GM04504 (cell line): ENCODE data around the gene TMPRSS5.
"Not testable (repeated sequence)": the region's sequence is repeated elsewhere in the genome, so short reads cannot be mapped to it uniquely, and the experiment has no call there.

Experiments
- DNase-seq: peaks from one replicate; pipeline ENCODE4 v3.0.0-alpha.2; 2012; ENCODE audit warnings: low read depth

The TMPRSS5 gene

GRCh38 chr11:113705871-113706655, at the start of gene TMPRSS5:
TMPRSS5 (minus strand) TSS chr11:113706308; CDS start chr11:113706224, 84 bp downstream.
- no peak for DNase-seq

- DNase-seq: no peak
Observed at GRCh38 chr11:113752932-113753331, 46.8 kb upstream of the TMPRSS5 start.

GRCh38 chr11:113736323-113736722, 30.2 kb upstream of the TMPRSS5 start:
- DNase-seq: no peak

- DNase-seq: no peak
Observed at GRCh38 chr11:113732092-113732491, 26.0 kb upstream of the TMPRSS5 start.

- peak; percentile 29 for DNase-seq
Observed at GRCh38 chr11:113730887-113731726, 25.0 kb upstream of the TMPRSS5 start.

GRCh38 chr11:113729456-113729855, 23.3 kb upstream of the TMPRSS5 start:
- no peak for DNase-seq

GRCh38 chr11:113728814-113729213, 22.7 kb upstream of the TMPRSS5 start:
- no peak for DNase-seq

GRCh38 chr11:113725913-113726312, 19.8 kb upstream of the TMPRSS5 start:
- no peak for DNase-seq

GRCh38 chr11:113725407-113725806, 19.3 kb upstream of the TMPRSS5 start:
- no peak for DNase-seq

- DNase-seq: no peak
Observed at GRCh38 chr11:113724778-113725177, 18.7 kb upstream of the TMPRSS5 start.

- no peak for DNase-seq
Observed at GRCh38 chr11:113723787-113724186, 17.7 kb upstream of the TMPRSS5 start.

GRCh38 chr11:113722934-113723333, 16.8 kb upstream of the TMPRSS5 start:
- no peak for DNase-seq

- DNase-seq: no peak
Observed at GRCh38 chr11:113722221-113722620, 16.1 kb upstream of the TMPRSS5 start.

GRCh38 chr11:113721462-113722066, 15.5 kb upstream of the TMPRSS5 start:
- DNase-seq: no peak

GRCh38 chr11:113720478-113720877, 14.4 kb upstream of the TMPRSS5 start:
- DNase-seq: not testable (repeated sequence)

GRCh38 chr11:113715882-113716625, 9.9 kb upstream of the TMPRSS5 start:
- no peak for DNase-seq

GRCh38 chr11:113715273-113715672, 9.2 kb upstream of the TMPRSS5 start:
- no peak for DNase-seq

- no peak for DNase-seq
Observed at GRCh38 chr11:113710989-113711388, 4.9 kb upstream of the TMPRSS5 start.

GRCh38 chr11:113703551-113703950, 2.6 kb downstream of the TMPRSS5 start:
- DNase-seq: not testable (repeated sequence)

- no peak for DNase-seq
Observed at GRCh38 chr11:113701491-113701890, 4.6 kb downstream of the TMPRSS5 start.

GRCh38 chr11:113698515-113698914, 7.6 kb downstream of the TMPRSS5 start:
- no peak for DNase-seq
